HCT116 (cell line): Measurements from ENCODE around the gene SLC25A20. TPM values are rescaled to one million over a fixed set of nuclear protein-coding genes. Genes with fewer than 3 reads are reported as not detected.

Experiments
- total RNA-seq: library from RNA; stranded (reverse); gene quantifications from one replicate; pipeline ENCODE4 v1.2.1, GENCODE V29; 2021; ENCODE audit not compliant: unreplicated experiment

The SLC25A20 gene
- total RNA-seq, 1 experiment from 2014 or later, result 8.7 TPM

Other genes with a start within 250 kb of the SLC25A20 start
- gene CELSR3, start 236.0 kb downstream of the SLC25A20 start, total RNA-seq, result 7.8 TPM
- gene NCKIPSD, start 213.0 kb downstream of the SLC25A20 start, total RNA-seq, result 36.9 TPM
- 89.5 TPM for gene IP6K2, start 181.7 kb downstream of the SLC25A20 start, total RNA-seq
- gene PRKAR2A, start 51.0 kb downstream of the SLC25A20 start, total RNA-seq, result 63.3 TPM
- 105 TPM for gene ARIH2, start 20.0 kb upstream of the SLC25A20 start, total RNA-seq
- gene P4HTM, start 91.4 kb upstream of the SLC25A20 start, total RNA-seq, result 60.5 TPM
- 174 TPM for gene WDR6, start 108.5 kb upstream of the SLC25A20 start, total RNA-seq
- gene DALRD3, start 119.7 kb upstream of the SLC25A20 start, total RNA-seq, result 42.9 TPM
- gene NDUFAF3, start 123.2 kb upstream of the SLC25A20 start, total RNA-seq, result 91.0 TPM
- 599 TPM for gene IMPDH2, start 130.5 kb upstream of the SLC25A20 start, total RNA-seq
- gene QRICH1, start 195.2 kb upstream of the SLC25A20 start, total RNA-seq, result 105 TPM
- 346 TPM for gene QARS1, start 205.9 kb upstream of the SLC25A20 start, total RNA-seq
- gene USP19, start 221.9 kb upstream of the SLC25A20 start, total RNA-seq, result 92.8 TPM
- 213 TPM for gene LAMB2, start 234.2 kb upstream of the SLC25A20 start, total RNA-seq